ENCODE data around the gene TENM3.

TENM3 gene

GRCh38 chr4:182486881-182487280 is 243.7 kb downstream of the TENM3 start:
- Histone ChIP-seq H3K4me3 (ENCODE audit: insufficient read depth, low read depth, low read length, poor library complexity, severe bottlenecking) (no peak overlapping the region), H3K36me3 (ENCODE audit: control insufficient read depth, insufficient read depth, low read length) (no peaks in the 10 kb centered on the region), H3K27me3 (replicated peaks; ENCODE audit: control insufficient read depth, insufficient read depth, low read length, poor library complexity, severe bottlenecking) (no peaks in the 10 kb centered on the region), H3K4me1 (ENCODE audit: control insufficient read depth, insufficient read depth, low read length, poor library complexity, severe bottlenecking) (no peaks in the 10 kb centered on the region), H3K27ac (ENCODE audit: insufficient read depth, low read length, poor library complexity, severe bottlenecking) (no peak overlapping the region), H3K9me3 (ENCODE audit: control insufficient read depth, low read length) (no peaks in the 10 kb centered on the region)
- no peak for DNase-seq

- H3K4me1 ChIP-seq (ENCODE audit: control insufficient read depth, insufficient read depth, low read length, poor library complexity, severe bottlenecking), result no peaks in the 10 kb centered on the region
- no peaks in the 10 kb centered on the region for H3K36me3 ChIP-seq (ENCODE audit: control insufficient read depth, insufficient read depth, low read length)
- H3K27me3 ChIP-seq (replicated peaks; ENCODE audit: control insufficient read depth, insufficient read depth, low read length, poor library complexity, severe bottlenecking), result no peaks in the 10 kb centered on the region
- DNase-seq, result no peak
- H3K9me3 ChIP-seq (ENCODE audit: control insufficient read depth, low read length), result no peaks in the 10 kb centered on the region
- no peak overlapping the region for H3K4me3 ChIP-seq (ENCODE audit: insufficient read depth, low read depth, low read length, poor library complexity, severe bottlenecking)
- H3K27ac ChIP-seq (ENCODE audit: insufficient read depth, low read length, poor library complexity, severe bottlenecking), result no peak overlapping the region
Measured at GRCh38 chr4:182488896-182489295, 245.7 kb downstream of the TENM3 start.

- Histone ChIP-seq H3K27ac (ENCODE audit: insufficient read depth, low read length, poor library complexity, severe bottlenecking) (no peak overlapping the region), H3K9me3 (ENCODE audit: control insufficient read depth, low read length) (no peaks in the 10 kb centered on the region), H3K4me1 (ENCODE audit: control insufficient read depth, insufficient read depth, low read length, poor library complexity, severe bottlenecking) (no peaks in the 10 kb centered on the region), H3K36me3 (ENCODE audit: control insufficient read depth, insufficient read depth, low read length) (no peaks in the 10 kb centered on the region), H3K27me3 (replicated peaks; ENCODE audit: control insufficient read depth, insufficient read depth, low read length, poor library complexity, severe bottlenecking) (no peaks in the 10 kb centered on the region), H3K4me3 (ENCODE audit: insufficient read depth, low read depth, low read length, poor library complexity, severe bottlenecking) (no peak overlapping the region)
- DNase-seq, result no peak
Measured at GRCh38 chr4:182489607-182490006, 246.4 kb downstream of the TENM3 start.

- H3K27ac ChIP-seq (ENCODE audit: insufficient read depth, low read length, poor library complexity, severe bottlenecking), result no peak overlapping the region
- no peaks in the 10 kb centered on the region for H3K36me3 ChIP-seq (ENCODE audit: control insufficient read depth, insufficient read depth, low read length)
- H3K4me1 ChIP-seq (ENCODE audit: control insufficient read depth, insufficient read depth, low read length, poor library complexity, severe bottlenecking), result no peaks in the 10 kb centered on the region
- no peaks in the 10 kb centered on the region for H3K27me3 ChIP-seq (replicated peaks; ENCODE audit: control insufficient read depth, insufficient read depth, low read length, poor library complexity, severe bottlenecking)
- H3K9me3 ChIP-seq (ENCODE audit: control insufficient read depth, low read length), result no peaks in the 10 kb centered on the region
- H3K4me3 ChIP-seq (ENCODE audit: insufficient read depth, low read depth, low read length, poor library complexity, severe bottlenecking), result no peak overlapping the region
- no peak for DNase-seq
Measured at GRCh38 chr4:182491719-182492118, 248.5 kb downstream of the TENM3 start.

- Histone ChIP-seq H3K27me3 (replicated peaks; ENCODE audit: control insufficient read depth, insufficient read depth, low read length, poor library complexity, severe bottlenecking) (no peaks in the 10 kb centered on the region), H3K4me3 (ENCODE audit: insufficient read depth, low read depth, low read length, poor library complexity, severe bottlenecking) (no peak overlapping the region), H3K4me1 (ENCODE audit: control insufficient read depth, insufficient read depth, low read length, poor library complexity, severe bottlenecking) (no peaks in the 10 kb centered on the region), H3K27ac (ENCODE audit: insufficient read depth, low read length, poor library complexity, severe bottlenecking) (no peak overlapping the region), H3K36me3 (ENCODE audit: control insufficient read depth, insufficient read depth, low read length) (no peaks in the 10 kb centered on the region), H3K9me3 (ENCODE audit: control insufficient read depth, low read length) (no peaks in the 10 kb centered on the region)
- DNase-seq, result no peak
Measured at GRCh38 chr4:182492423-182492822, 249.2 kb downstream of the TENM3 start.

- Histone ChIP-seq H3K4me3 (ENCODE audit: insufficient read depth, low read depth, low read length, poor library complexity, severe bottlenecking) (no peak overlapping the region), H3K4me1 (ENCODE audit: control insufficient read depth, insufficient read depth, low read length, poor library complexity, severe bottlenecking) (no peaks in the 10 kb centered on the region), H3K27me3 (replicated peaks; ENCODE audit: control insufficient read depth, insufficient read depth, low read length, poor library complexity, severe bottlenecking) (no peaks in the 10 kb centered on the region), H3K9me3 (ENCODE audit: control insufficient read depth, low read length) (no peaks in the 10 kb centered on the region), H3K27ac (ENCODE audit: insufficient read depth, low read length, poor library complexity, severe bottlenecking) (no peak overlapping the region), H3K36me3 (ENCODE audit: control insufficient read depth, insufficient read depth, low read length) (no peaks in the 10 kb centered on the region)
- DNase-seq, result no peak
Measured at GRCh38 chr4:182493377-182493776, 250.2 kb downstream of the TENM3 start.

- DNase-seq, result no peak
- no peaks in the 10 kb centered on the region for H3K9me3 ChIP-seq (ENCODE audit: control insufficient read depth, low read length)
Measured at GRCh38 chr4:182494103-182494502, 250.9 kb downstream of the TENM3 start.

GRCh38 chr4:182495031-182495430 is 251.8 kb downstream of the TENM3 start:
- Histone ChIP-seq H3K4me3 (ENCODE audit: insufficient read depth, low read depth, low read length, poor library complexity, severe bottlenecking) (no peak overlapping the region), H3K9me3 (ENCODE audit: control insufficient read depth, low read length) (no peaks in the 10 kb centered on the region)
- DNase-seq, result no peak

More at GRCh38 chr4:182494103-182494502, 250.9 kb downstream of the TENM3 start:
- Histone ChIP-seq H3K36me3 (ENCODE audit: control insufficient read depth, insufficient read depth, low read length) (no peaks in the 10 kb centered on the region), H3K27me3 (replicated peaks; ENCODE audit: control insufficient read depth, insufficient read depth, low read length, poor library complexity, severe bottlenecking) (no peaks in the 10 kb centered on the region), H3K4me3 (ENCODE audit: insufficient read depth, low read depth, low read length, poor library complexity, severe bottlenecking) (no peak overlapping the region), H3K27ac (ENCODE audit: insufficient read depth, low read length, poor library complexity, severe bottlenecking) (no peak overlapping the region), H3K4me1 (ENCODE audit: control insufficient read depth, insufficient read depth, low read length, poor library complexity, severe bottlenecking) (no peaks in the 10 kb centered on the region)

GRCh38 chr4:182495645-182496385 is 252.6 kb downstream of the TENM3 start:
- Histone ChIP-seq H3K36me3 (ENCODE audit: control insufficient read depth, insufficient read depth, low read length) (no peaks in the 10 kb centered on the region), H3K4me3 (ENCODE audit: insufficient read depth, low read depth, low read length, poor library complexity, severe bottlenecking) (no peak overlapping the region), H3K27me3 (replicated peaks; ENCODE audit: control insufficient read depth, insufficient read depth, low read length, poor library complexity, severe bottlenecking) (no peaks in the 10 kb centered on the region), H3K9me3 (ENCODE audit: control insufficient read depth, low read length) (no peaks in the 10 kb centered on the region), H3K4me1 (ENCODE audit: control insufficient read depth, insufficient read depth, low read length, poor library complexity, severe bottlenecking) (no peaks in the 10 kb centered on the region), H3K27ac (ENCODE audit: insufficient read depth, low read length, poor library complexity, severe bottlenecking) (no peak overlapping the region)
- DNase-seq, result no peak

More at GRCh38 chr4:182495031-182495430, 251.8 kb downstream of the TENM3 start:
- no peaks in the 10 kb centered on the region for H3K36me3 ChIP-seq (ENCODE audit: control insufficient read depth, insufficient read depth, low read length)
- no peaks in the 10 kb centered on the region for H3K27me3 ChIP-seq (replicated peaks; ENCODE audit: control insufficient read depth, insufficient read depth, low read length, poor library complexity, severe bottlenecking)
- H3K4me1 ChIP-seq (ENCODE audit: control insufficient read depth, insufficient read depth, low read length, poor library complexity, severe bottlenecking), result no peaks in the 10 kb centered on the region
- H3K27ac ChIP-seq (ENCODE audit: insufficient read depth, low read length, poor library complexity, severe bottlenecking), result no peak overlapping the region

- Histone ChIP-seq H3K4me1 (ENCODE audit: control insufficient read depth, insufficient read depth, low read length, poor library complexity, severe bottlenecking) (no peaks in the 10 kb centered on the region), H3K36me3 (ENCODE audit: control insufficient read depth, insufficient read depth, low read length) (no peaks in the 10 kb centered on the region)
Measured at GRCh38 chr4:182496408-182496807, 253.2 kb downstream of the TENM3 start.

More at GRCh38 chr4:182496408-182496807, 253.2 kb downstream of the TENM3 start:
- no peak for DNase-seq
- H3K27me3 ChIP-seq (replicated peaks; ENCODE audit: control insufficient read depth, insufficient read depth, low read length, poor library complexity, severe bottlenecking), result no peaks in the 10 kb centered on the region
- H3K9me3 ChIP-seq (ENCODE audit: control insufficient read depth, low read length), result no peaks in the 10 kb centered on the region
- H3K4me3 ChIP-seq (ENCODE audit: insufficient read depth, low read depth, low read length, poor library complexity, severe bottlenecking), result no peak overlapping the region
- no peak overlapping the region for H3K27ac ChIP-seq (ENCODE audit: insufficient read depth, low read length, poor library complexity, severe bottlenecking)

Data from effector memory CD4-positive, alpha-beta T cell (primary cell).